NCI-H345 (cell line): ENCODE data around the gene PLCG2.
"Not testable (repeated sequence)": the region's sequence is repeated elsewhere in the genome, so short reads cannot be mapped to it uniquely, and the experiment has no call there.

Source experiments
- DNase-seq: peaks from one replicate; lab custom pipeline; 2025; lab: John Stamatoyannopoulos, UW

Gene PLCG2

DNA sequence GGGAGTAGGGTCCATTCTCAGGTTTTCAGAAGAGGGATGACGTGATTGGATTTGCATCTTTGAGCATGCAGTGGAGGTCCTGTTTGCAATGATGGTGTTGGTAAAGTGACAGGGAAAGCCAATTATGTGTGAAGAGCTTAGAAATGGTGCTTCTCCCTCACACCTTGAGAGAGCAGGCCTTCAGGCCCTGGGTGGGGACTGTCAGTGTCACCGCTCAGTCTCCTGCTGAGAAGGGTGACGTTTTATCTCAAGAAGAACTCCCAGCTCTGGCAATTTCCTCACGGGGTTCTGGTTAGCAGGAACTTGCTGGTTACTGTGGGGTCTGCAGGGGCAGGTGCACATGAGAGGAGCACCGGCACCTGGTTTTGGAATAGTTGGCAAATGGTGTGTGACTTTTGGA, 11.2 kb downstream of the PLCG2 start:
- DNase-seq, result no peak

DNA sequence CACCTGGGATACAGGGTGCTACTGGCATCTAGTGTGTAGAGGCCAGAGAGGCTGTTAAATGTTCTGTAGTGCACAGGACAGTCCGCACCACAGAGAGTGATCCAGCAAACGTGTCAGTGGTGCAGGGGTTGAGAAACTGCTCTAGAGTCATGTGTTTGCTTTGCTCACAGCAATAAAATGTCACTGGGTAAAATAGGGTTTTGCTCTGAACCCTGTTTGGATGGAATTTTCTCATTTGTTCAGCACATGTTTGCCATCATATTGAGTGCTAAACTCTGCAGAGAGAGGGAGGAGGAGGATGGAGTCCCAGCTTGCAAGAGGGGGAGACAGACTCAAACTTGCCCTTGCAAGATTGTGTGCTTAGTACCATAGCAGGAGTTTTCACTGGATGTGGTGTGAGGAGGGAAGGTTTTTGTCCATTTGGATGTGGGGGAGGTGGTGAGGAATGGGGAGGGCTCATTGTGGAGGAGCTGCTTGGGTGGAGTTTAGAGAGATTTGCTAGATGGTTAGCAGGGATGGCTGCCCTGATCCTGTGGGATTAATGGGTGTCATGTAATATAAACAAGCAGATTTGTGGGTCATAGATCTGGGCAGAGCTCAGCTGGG, 11.8 kb downstream of the PLCG2 start:
- DNase-seq, result no peak

DNA sequence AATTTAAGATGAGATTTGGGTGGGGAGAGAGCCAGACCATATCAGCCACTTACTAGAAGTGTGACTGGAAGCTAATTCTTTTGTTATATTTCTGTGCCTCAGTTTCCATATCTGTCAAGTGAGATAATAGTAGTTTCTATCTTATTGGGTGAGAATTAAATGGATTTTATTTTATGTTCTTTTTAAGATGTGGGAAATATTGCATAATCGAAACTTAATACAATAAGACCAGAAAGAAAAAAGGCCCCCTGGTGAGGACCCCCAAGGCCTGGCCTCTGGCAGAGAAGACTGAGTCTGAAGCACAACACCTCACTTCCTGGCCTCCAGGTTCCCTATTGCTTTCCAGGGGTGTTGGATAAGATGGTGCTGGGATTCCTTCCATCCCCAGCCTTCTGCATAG, 13.7 kb downstream of the PLCG2 start:
- no peak for DNase-seq

DNA sequence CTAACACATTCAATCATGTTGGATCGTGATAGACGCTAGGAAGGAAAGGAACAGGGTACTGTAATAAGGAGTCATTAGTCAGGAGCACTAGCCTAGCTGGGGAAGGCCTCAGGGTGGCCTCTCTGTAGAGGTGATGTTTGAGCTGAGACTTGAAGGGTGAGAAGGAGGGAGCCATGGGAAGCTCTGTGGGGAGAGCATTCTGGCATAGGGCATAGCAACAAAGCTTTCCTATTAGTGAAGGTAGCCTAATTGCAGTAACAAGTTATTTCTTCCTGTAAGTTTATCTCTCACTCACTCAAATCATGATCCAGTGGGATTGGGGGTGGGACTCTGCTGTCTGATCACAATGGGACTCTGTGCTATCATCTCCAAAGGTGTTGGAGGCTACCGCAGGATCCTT, 16.1 kb downstream of the PLCG2 start:
- DNase-seq, result no peak

DNA sequence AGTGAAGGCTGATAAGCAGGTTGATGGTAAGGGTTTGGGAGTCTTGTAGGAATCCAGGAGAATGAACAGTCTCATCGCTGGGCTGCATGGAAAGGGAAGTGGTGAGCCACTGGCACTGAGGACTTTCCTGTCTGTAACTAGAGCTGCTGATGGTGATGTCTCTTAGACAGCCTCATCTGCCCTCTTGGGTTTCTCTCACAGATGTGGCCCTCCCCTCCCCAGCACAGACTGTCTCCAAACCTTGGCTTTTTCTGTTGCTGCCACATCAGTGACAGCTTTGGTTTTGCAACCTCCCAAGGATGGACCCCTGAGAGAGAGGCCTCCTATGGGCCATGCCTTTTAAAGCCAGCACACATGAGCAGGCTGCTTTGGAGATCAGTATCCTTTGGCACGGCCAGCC, 16.9 kb downstream of the PLCG2 start:
- DNase-seq, result no peak

DNA sequence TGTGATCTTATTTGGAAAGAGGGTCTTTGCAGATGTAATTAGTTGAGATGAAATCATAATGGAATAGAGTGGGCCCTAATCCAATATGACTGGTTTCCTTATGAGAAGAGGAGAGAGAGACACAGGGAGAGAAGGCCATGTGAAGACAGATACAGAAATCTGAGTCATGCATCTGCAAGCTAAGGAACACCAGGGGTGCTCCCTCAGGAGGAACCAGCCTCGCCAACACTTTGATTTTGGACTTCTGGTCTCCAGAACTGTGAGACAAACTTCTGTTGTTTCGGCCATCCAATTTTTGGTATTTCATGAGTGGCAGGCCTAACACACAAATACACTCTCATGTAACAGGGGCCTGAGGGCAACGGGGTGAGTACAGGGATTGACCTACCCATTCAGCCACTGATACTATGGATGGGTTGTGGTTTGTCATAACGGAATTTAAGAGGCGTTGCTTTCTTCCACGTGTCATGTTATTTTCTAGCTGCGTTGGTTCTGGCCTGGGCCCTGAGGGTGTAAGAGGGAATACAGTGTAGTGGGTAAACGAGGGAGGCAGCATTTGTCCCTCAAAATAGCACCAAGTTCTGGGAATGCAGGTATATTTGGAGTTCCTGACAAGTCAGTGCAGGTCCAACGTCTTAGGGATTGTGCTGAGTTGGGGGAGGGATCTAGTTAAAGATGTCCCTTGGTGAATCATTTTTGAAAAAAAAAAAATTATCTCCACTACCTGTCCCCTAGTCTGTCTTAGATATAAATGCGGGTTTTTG, 17.7 kb downstream of the PLCG2 start:
- no peak for DNase-seq

DNA sequence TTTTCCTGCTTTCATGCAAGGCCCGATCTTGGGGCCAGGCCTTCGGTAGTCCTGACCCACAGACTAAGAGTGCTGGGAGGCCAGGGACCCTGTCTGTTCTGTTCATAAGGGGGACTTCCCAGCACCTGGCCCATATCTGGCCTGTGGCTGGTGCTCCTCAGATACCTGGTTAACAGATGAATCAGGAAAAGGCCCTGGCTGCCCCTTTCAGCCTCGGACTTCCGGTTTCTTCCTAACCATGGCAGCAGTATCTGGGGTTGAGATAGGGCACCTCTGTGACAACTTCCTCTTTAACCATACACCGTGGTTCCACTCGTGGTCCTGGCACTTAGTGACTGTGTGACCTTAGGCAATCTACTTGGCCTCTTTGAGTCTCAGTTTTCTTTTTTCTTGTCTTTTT, 18.4 kb downstream of the PLCG2 start:
- no peak for DNase-seq

DNA sequence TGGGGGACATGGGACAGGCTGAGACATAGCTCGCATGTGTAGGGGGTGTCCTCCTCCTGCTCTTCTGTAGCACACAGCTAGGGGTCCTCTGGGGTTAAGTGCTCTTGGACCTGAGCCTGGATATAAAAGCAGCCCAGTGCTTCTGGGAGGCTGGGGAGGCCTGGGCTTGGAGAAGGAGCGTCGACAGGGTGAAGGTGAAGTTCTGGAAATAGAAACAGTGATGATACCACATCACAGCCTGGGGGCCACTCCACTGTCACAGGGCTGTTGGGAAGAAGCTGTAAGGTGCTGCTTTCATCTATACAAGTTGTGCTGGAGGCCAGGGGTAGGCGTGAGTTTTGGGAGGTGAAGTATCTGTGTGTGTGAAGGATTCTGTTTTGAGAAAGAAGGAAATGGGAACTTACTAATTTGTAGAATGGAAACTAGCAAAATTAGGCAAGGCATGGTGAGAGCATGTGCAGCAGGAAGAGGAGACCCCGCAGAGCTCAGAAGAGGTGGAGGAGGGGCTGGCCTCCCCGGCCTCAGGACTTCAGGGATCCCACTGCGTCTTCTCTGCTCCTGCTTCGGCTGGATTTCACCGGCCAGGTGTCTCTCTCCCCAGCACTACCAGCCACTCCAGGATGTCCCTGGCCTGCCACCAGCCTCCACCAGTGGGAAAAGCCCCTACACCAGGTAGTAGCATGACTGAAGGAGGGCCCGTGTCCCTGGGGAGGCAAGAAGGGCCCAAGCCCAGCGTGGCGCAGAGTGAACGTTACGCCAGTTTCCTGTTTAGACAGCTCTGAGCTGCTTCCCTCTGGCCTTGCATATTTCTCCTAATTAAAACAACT, 19.4 kb downstream of the PLCG2 start:
- DNase-seq, result no peak

DNA sequence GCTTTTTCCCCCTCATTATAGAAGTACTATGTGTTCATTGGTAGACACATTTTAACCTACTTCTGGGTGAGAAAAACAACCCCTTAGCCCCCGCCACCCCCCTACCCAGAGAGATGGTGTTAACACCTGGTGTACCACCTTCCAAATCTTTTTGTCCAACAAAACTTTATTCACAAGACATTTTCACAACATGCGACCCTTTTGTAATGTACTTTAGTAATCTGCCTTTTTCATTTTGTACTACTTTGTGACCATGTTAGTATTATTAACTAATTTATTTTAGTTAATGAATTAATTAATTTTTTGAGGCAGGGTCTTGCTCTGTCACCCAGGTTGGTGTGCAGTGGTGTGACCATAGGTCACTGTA, 20.0 kb downstream of the PLCG2 start:
- DNase-seq, result no peak

DNA sequence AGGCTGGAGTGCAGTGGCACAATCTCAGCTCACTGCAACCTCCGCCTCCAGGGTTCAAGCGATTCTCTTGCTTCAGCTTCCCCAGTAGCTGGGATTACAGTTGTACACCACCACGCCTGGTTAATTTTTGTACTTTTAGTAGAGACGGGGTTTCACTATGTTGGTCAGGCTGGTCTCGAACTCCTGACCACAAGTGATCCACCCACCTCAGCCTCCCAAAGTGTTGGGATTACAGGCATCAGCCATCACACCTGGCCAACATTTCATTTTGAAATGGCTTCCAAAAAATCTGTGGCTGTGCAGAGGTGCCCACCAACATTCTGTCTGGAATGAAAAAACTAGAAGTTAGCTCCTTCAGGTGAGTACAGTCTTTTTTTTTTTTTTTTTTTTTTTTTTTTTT, 22.6 kb downstream of the PLCG2 start:
- not testable (repeated sequence) for DNase-seq

DNA sequence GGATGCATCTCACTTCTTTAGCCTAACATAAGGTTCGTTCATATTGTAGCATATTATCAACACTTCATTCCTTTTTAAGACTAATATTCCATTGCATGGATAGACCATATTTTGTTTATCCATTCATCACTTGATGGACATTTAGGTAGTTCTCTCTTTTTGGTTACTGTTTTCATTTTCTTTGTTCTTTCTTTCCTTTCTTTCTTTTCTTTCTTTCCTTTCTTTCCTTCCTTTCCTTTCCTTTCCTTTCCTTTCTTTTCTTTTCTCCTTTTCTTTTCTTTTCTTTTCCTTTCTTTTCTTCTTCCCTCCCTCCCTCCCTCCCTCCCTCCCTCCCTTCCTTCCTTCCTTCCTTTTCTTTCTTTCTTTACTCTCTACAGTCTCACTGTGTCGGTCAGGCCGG, 24.2 kb downstream of the PLCG2 start:
- DNase-seq, result no peak

DNA sequence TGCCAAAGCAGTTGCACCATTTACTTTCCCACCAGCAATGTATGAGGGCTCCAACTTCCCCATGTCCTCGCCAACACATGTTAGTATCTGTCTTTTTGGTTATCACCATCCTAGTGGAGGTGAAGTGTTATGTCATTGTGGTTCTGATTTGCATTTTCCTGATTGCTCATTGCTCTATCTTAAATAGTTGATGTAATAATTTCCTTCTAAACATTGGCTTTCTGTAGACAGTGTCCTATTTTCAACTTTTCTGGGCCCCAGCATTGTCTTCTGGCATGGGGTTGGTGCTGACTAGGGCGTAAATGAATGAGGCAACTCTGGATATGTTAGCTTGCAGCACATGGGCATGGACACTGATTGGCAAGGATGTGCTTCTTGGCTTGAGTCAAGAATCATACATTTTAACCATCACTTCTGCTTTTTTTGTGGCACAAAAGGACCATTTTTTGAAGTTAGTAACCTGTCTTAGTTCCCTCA, 25.1 kb downstream of the PLCG2 start:
- no peak for DNase-seq

DNA sequence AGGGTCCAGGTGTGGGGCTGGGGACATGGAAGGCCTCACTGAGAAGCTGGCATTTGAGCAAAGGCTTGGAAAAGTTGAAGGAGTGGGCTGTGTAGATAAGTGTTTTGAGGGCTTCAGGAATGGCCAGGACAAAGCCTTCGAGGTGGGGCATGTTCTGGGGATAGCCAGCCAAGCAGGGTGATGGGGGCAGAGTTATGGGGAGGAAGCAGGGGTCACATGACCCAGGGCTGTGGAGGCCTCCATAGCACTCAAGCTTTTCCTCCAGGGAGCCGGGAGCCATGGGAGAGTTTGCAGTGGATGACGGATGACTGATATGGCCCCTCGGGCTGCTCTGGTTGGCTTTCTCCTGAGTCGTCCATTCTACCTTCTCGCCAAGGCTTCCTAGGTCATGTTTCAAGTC, 27.6 kb downstream of the PLCG2 start:
- DNase-seq, result no peak

DNA sequence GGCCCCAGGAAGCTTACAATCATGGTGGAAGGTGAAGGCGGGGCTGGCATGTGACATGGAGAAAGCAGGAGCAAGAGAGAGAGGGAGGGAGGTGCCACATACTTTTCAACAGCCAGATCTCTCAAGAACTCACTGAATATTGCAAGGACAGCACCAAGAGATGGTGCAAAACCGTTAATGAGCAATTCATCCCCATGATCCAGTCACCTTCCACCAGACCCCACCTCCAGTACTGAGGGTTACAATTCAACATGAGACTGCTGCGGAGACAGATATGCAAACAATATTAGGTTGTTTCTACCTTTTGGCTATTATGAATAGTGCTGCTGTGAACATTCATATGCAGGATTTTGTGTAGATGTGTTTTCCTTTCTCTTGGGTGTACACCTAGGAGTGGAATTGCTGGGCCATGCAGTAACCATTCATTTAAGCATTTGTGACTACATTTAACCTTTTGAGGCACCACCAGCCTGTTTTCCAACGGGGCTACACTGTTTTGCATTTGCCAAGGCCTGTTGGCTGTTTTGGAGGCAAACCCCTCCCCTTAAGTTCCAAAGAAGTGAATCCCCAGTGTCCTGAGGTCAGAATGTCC, 28.8 kb downstream of the PLCG2 start:
- no peak for DNase-seq

DNA sequence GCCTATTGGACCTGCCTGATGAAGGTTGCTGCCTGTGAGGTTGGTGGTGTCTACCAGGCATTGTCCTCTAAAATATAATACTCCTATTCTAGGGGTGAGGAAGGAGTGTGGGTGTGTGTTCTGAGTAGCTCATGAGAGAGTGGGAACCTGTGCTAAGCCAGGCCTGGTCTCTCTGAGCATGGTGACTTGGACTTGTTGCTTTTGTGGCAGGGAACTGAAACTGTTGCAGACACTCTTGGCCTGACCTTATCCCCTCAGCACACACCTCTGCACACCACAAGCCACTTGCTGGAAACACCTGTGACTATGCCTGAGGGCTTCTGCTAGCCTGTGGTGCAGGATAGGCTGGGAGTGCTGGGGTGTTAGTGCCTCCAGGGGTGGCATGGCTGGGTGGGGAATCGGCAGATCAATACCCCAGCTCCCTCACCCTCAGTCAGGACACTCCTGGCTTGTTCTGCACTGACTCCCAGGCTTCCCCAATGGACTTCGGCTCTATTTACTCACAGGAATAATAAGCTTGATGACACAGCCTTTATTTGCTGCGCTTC, 29.9 kb downstream of the PLCG2 start:
- no peak for DNase-seq

DNA sequence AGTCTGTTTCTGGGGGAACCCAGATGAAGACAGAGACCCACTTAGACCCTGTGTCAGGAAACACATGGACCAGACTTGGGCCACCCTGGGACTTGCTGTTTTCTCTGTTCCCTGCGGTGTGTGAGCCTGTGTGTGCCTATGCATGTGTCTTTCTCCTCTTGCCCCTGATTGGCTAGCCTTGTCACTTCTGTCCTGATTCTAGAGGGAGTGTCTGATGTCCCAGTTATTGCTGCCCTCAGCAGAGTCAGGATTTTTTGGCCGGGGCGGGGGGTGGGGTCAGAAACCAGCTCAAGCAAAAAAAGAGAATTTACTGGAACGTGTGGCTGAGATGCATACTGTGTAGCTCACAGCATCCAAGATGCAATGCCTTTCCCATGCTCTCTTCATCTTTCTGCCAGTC, 30.5 kb downstream of the PLCG2 start:
- DNase-seq, result no peak

DNA sequence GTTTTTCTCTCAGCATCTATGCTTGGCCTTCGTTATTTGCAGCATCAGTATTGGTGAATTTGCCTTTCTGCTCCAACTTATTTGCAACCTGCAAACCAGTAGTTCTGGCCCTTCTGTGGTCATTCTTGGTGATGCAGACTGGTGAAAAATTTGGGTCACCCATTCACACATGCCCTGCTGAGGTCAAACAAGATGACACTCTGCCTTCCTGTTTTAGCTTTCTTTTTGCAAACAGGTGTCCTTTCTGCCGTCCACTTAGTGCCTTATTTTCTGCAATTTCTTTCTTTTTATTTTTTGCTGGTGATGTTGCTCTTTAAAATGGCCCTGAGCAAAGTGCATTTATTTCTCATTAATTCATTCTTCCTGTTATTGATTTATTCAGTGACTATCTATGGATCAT, 31.3 kb downstream of the PLCG2 start:
- DNase-seq, result no peak

DNA sequence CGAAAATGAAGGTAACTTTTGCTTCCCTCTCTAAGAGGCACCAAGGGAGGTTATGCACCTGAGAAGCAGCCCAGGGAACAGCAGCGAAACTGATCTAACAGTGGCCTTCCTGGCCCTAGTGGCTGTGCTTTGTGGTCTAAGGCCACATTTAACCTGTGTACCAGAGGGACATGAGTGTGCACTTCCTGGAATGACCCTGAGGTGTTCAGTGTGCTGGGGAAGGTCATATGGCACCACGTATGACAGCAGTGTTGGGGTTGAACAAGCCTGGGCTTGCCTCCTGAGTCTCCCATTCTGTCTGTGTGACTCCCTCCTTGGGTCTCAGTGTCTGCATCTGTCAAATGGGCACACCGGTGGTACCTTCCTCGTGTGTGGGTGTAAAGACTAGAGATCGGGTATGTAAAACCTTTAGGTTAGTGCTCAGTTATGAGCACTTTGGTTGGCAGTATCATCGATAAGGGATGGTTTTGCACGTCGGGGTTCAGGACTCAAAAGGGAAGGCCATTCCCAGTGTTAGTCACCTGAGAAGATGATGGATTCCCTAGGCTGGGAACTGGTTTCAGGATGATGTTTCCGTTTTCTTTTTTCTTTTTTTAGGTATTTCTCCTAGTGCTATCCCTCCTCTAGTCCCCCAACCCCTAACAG, 31.9 kb downstream of the PLCG2 start:
- DNase-seq, result no peak

DNA sequence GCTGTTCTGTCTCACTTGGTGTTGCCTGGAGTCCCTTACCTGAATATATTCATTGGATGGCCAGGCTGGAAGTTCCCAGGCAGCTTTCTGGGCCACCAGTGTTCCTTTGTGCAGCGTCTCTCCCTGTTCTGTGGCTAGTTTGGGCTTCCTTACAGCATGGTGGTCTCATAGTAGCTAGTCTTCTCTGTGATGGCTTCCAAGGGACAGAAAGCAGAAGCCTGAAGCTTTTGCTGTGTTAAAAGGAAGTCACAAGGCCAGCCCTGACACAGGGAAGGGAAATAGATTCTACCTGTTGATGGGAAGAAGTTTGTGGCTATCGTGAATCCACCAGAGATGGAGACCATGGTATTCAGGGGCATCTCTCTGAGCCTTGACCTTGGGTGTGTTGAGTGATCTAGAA, 34.6 kb downstream of the PLCG2 start:
- DNase-seq, result no peak

DNA sequence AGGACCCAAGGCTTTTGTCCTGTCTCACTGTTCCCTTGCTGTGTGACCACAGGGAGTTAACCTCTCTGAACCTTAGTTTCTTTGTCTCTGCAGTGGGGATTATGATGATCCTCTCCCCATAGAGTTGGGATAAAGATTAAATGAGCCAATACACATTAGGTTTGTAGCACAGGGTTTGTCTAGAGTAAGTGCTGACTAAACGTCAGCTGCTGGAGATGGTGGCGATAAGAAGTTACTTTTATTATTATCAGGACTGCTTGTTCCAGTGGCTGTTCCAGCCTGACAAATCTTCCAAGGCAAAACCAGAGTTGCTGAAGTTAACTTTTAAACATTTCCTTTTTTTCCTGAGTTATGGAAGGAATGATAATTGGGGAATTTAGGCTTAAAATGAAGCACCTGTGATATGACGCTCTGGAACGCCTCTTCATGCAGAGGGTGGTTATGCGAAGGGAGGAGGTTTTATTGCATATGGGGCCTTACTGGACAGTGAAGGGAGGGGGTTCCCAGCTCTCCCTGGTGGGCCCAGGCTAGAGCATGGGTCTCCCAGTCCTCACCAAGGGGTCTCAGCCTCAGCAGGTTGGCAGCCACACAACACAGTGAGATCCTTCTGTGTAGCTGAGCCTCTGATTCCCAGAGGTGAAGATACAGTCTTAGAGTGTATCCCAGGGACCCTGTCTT, 35.8 kb downstream of the PLCG2 start:
- DNase-seq, result no peak

DNA sequence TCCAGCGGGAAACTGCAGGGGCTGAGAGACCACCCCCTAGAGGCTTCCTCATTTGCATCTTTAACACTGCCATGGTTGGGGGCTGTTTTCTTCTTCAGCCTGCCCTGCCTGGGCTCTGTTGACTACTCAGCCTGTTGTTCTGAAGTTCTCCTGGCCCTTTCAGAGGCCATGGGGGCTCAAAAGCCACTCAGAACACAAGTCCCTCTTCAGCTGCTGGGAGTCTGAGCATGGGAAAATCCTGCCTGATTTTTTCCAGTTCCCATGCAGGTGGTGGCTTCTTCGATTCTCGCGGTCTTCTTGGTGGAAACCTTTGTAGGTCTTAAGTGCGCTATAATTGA, 36.3 kb downstream of the PLCG2 start:
- no peak for DNase-seq

DNA sequence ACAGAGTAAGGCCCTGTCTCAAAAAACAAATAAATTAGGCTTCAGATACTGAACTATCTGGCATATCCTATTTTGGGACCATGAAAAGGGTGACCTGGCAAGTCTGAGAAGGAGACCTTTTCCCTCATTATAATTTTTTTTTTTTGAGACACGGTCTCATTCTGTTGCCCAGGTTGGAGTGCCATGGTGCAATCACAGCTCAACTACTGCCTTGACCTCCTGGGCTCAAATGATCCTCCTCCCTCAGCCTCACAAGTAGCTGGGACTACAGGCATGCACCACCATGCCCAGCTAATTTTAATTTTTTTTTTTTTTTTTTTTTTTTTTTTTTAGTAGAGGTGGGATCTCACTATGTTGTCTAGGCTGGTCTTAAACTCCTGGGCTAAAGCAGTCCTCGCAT, 37.3 kb downstream of the PLCG2 start:
- no peak for DNase-seq
